GM12878 (cell line): ENCODE results near the gene MAGT1. TPM values are rescaled to one million over a fixed set of nuclear protein-coding genes. Genes with fewer than 3 reads are reported as not detected.

ENCODE experiments used
- ASH2L ChIP-seq: fragments of 300-600, 200-600 bp; sonication (generic); IDR thresholded peaks from 2 replicates; pipeline ENCODE4 v1.6.1; 2017; ENCODE audit warnings: low read depth, mild to moderate bottlenecking, borderline replicate concordance
- ATF7 ChIP-seq: fragments of 450-650 bp; IDR thresholded peaks from 2 replicates; pipeline ENCODE4 v1.6.1; 2016; ENCODE audit warnings: low read depth, mild to moderate bottlenecking
- CHD2 ChIP-seq: IDR thresholded peaks from 2 replicates; pipeline ENCODE4 v1.6.1; 2011; ENCODE audit warnings: low read depth, low read length, improper control_type of control experiment, borderline replicate concordance
- CTCF ChIP-seq, 3 experiments: IDR thresholded peaks in 2 of 3; conservative IDR thresholded peaks in 1 of 3; 2 replicates each; pipeline ENCODE4 v1.5.1; 2011; ENCODE audit warnings: low read depth in 3 of 3, low read length in 3 of 3, mild to moderate bottlenecking in 3 of 3, control low read depth in 2 of 3, moderate library complexity in 2 of 3, inconsistent platforms in 1 of 3, mixed read lengths in 1 of 3; ENCODE audit not compliant: control insufficient read depth in 2 of 3, insufficient read depth in 1 of 3; ENCODE audit errors: extremely low read depth in 1 of 3
- E2F8 ChIP-seq: fragments of 450-650 bp; IDR thresholded peaks from 2 replicates; pipeline ENCODE4 v1.6.1; 2018; ENCODE audit warnings: mild to moderate bottlenecking, low read depth, moderate library complexity; ENCODE audit not compliant: partially characterized antibody
- EGR1 ChIP-seq, 2 experiments: IDR thresholded peaks; 1 replicate in 1 of 2; 2 replicates in 1 of 2; pipeline ENCODE4 v1.6.1; 2011 to 2012; ENCODE audit warnings: low read depth in 2 of 2, low read length in 2 of 2, borderline replicate concordance in 1 of 2, mild to moderate bottlenecking in 1 of 2, moderate library complexity in 1 of 2
- MLLT1 ChIP-seq: fragments of 450-650 bp; IDR thresholded peaks from 2 replicates; pipeline ENCODE4 v1.6.1; 2016; ENCODE audit warnings: mild to moderate bottlenecking
- NFYA ChIP-seq: IDR thresholded peaks from 2 replicates; pipeline ENCODE4 v1.6.1; 2011; ENCODE audit warnings: low read depth, mild to moderate bottlenecking, low read length, improper control_type of control experiment, borderline replicate concordance
- NKRF ChIP-seq: fragments of 450-650 bp; conservative IDR thresholded peaks from 2 replicates; pipeline ENCODE4 v1.6.1; 2017; ENCODE audit warnings: mild to moderate bottlenecking, moderate library complexity
- POLR2A ChIP-seq: IDR thresholded peaks from 2 replicates; pipeline ENCODE4 v1.6.1; 2011; ENCODE audit warnings: low read depth, mild to moderate bottlenecking, low read length
- RAD21 ChIP-seq: IDR thresholded peaks from 2 replicates; pipeline ENCODE4 v1.6.1; 2011; ENCODE audit warnings: mild to moderate bottlenecking, low read depth, low read length, moderate library complexity; ENCODE audit not compliant: insufficient read depth
- ZBTB40 ChIP-seq: fragments of 450-650 bp; IDR thresholded peaks from 2 replicates; pipeline ENCODE4 v1.6.1; 2016; ENCODE audit warnings: mild to moderate bottlenecking, moderate library complexity, borderline replicate concordance
- polyA plus RNA-seq, 11 experiments: library from polyadenylated mRNA; depleted of rRNA in 4 of 11; unstranded in 6 of 11; stranded (reverse) in 5 of 11; fragments of >200 nt; fragmentation: Nextera tagmentation in 4 of 11; fragmentation: Illumina TruSeq in 1 of 11; extraction: Ambion mirVana in 4 of 11; extraction: Trizol in 1 of 11; gene quantifications; 1 replicate in 1 of 11; 2 replicates in 10 of 11; pipeline versions ENCODE4 v1.2.1 to v1.2.3, GENCODE V29; 2011 to 2016; ENCODE audit warnings: inconsistent platforms in 2 of 11, missing spikeins in 2 of 11, low read depth in 1 of 11
- total RNA-seq, 4 experiments: library from RNA; depleted of rRNA in 3 of 4; stranded (reverse); fragments of >200 nt in 3 of 4; fragmentation: Illumina TruSeq in 1 of 4; extraction: Trizol in 1 of 4; gene quantifications; 2 replicates each; pipeline versions ENCODE4 v1.2.1 to v1.2.3, GENCODE V29; 2013 to 2021

Gene MAGT1
- total and polyA plus RNA-seq, 10 of the 15 experiments (the other 5 are each of a cell fraction or from before 2014, with no cell fraction given) = 28.0 to 59.1 (median 47.9) TPM

- TF ChIP-seq CTCF (IDR thresholded peaks at IDR 0.05 in 2 of 3, conservative IDR thresholded peaks at IDR 0.05 in 1 of 3; ENCODE audit: control insufficient read depth in 2 of 3, extremely low read depth in 1 of 3, insufficient read depth in 1 of 3, low read depth in 3 of 3, low read length in 3 of 3) (peak; percentile 35 to 54 (median 41); a peak in 4 of 6 replicates), CHD2 (peak; percentile 99), ZBTB40 (peak; percentile 60; the same call in 1 of the 2 replicates), EGR1 (IDR thresholded peaks at IDR 0.05; ENCODE audit: borderline replicate concordance in 1 of 2, low read depth in 2 of 2, low read length in 2 of 2) (no peak), POLR2A (peak; percentile 78), NFYA (no peak), E2F8 (peak; percentile 58), NKRF (0 out of 2 replicates have a peak, but pooled peaks have one; percentile 21), RAD21 (peak; percentile 54), ASH2L (no peak), ATF7 (peak; percentile 95), MLLT1 (peak; percentile 28; the same call in 1 of the 2 replicates)
- TF ChIP-seq, all 136 proteins: peak for 26
Measured at GRCh38 chrX:77899081-77899828, 4.0 kb upstream of the MAGT1 start, which contains the start of gene COX7B (continued).
